Measurements from ENCODE around the gene FAM83C.
"Not testable (repeated sequence)": the region's sequence is repeated elsewhere in the genome, so short reads cannot be mapped to it uniquely, and the experiment has no call there.

The FAM83C gene

GRCh38 chr20:35263532-35264341 lies 28.5 kb downstream of the FAM83C start:
- no peaks in the 10 kb centered on the region for H4K20me1 ChIP-seq (ENCODE audit: insufficient read depth, low read length)
- no peak overlapping the region for H2AFZ ChIP-seq (ENCODE audit: low read length)
- no peaks in the 10 kb centered on the region for H3K27me3 ChIP-seq (replicated peaks; ENCODE audit: insufficient read depth, low read length)
- no peaks in the 10 kb centered on the region for H3K9me3 ChIP-seq (replicated peaks; ENCODE audit: insufficient read depth, low read length)
- TF ChIP-seq CTCF (IDR thresholded peaks at IDR 0.05; ENCODE audit: low read length) (no peak), EZH2 (optimal IDR thresholded peaks at IDR 0.05; ENCODE audit: low read depth, low read length) (no peak), EZH2phosphoT487 (IDR thresholded peaks at IDR 0.05; ENCODE audit: low read length) (no peak)
- no peak for DNase-seq
- H3K9ac ChIP-seq (ENCODE audit: low read length), result no peak overlapping the region
- H3K4me1 ChIP-seq (ENCODE audit: low read length), result no peaks in the 10 kb centered on the region
- H3K4me3 ChIP-seq (ENCODE audit: low read length), result no peak overlapping the region
- no peaks in the 10 kb centered on the region for H3K79me2 ChIP-seq (ENCODE audit: low read length)
- no peaks in the 10 kb centered on the region for H3F3A ChIP-seq (ENCODE audit: insufficient read depth, low read length)
- no peak overlapping the region for H3K4me2 ChIP-seq (ENCODE audit: low read depth, low read length)
- H3K27ac ChIP-seq (ENCODE audit: low read length), result no peak overlapping the region
- H3K9me2 ChIP-seq (replicated peaks; ENCODE audit: insufficient read depth, low read length), result no peaks in the 10 kb centered on the region
- no peaks in the 10 kb centered on the region for H3K36me3 ChIP-seq (replicated peaks; ENCODE audit: insufficient read depth, low read length)

- not testable (repeated sequence) for H3K27me3 ChIP-seq (replicated peaks; ENCODE audit: insufficient read depth, low read length); DNase-seq; H3K9ac ChIP-seq (ENCODE audit: low read length); H3K4me3 ChIP-seq (ENCODE audit: low read length); H3K4me1 ChIP-seq (ENCODE audit: low read length); H3K9me2 ChIP-seq (replicated peaks; ENCODE audit: insufficient read depth, low read length); H3K27ac ChIP-seq (ENCODE audit: low read length); H3K9me3 ChIP-seq (replicated peaks; ENCODE audit: insufficient read depth, low read length); H3K79me2 ChIP-seq (ENCODE audit: low read length); H2AFZ ChIP-seq (ENCODE audit: low read length); H3K4me2 ChIP-seq (ENCODE audit: low read depth, low read length); H3K36me3 ChIP-seq (replicated peaks; ENCODE audit: insufficient read depth, low read length); H4K20me1 ChIP-seq (ENCODE audit: insufficient read depth, low read length); H3F3A ChIP-seq (ENCODE audit: insufficient read depth, low read length)
Measured at GRCh38 chr20:35262731-35263531, 29.3 kb downstream of the FAM83C start.

GRCh38 chr20:35262321-35262720 lies 29.9 kb downstream of the FAM83C start:
- H3K4me2 ChIP-seq (ENCODE audit: low read depth, low read length); H3K9me3 ChIP-seq (replicated peaks; ENCODE audit: insufficient read depth, low read length); H3K27ac ChIP-seq (ENCODE audit: low read length); H3K9ac ChIP-seq (ENCODE audit: low read length); H3K36me3 ChIP-seq (replicated peaks; ENCODE audit: insufficient read depth, low read length); H3K27me3 ChIP-seq (replicated peaks; ENCODE audit: insufficient read depth, low read length); H4K20me1 ChIP-seq (ENCODE audit: insufficient read depth, low read length); H2AFZ ChIP-seq (ENCODE audit: low read length); H3K9me2 ChIP-seq (replicated peaks; ENCODE audit: insufficient read depth, low read length); DNase-seq; H3F3A ChIP-seq (ENCODE audit: insufficient read depth, low read length); H3K4me1 ChIP-seq (ENCODE audit: low read length); H3K4me3 ChIP-seq (ENCODE audit: low read length); H3K79me2 ChIP-seq (ENCODE audit: low read length): not testable (repeated sequence)

GRCh38 chr20:35260426-35260825 lies 31.8 kb downstream of the FAM83C start:
- Histone ChIP-seq H3K9me3 (replicated peaks; ENCODE audit: insufficient read depth, low read length) (no peaks in the 10 kb centered on the region), H2AFZ (ENCODE audit: low read length) (no peak overlapping the region), H3K4me3 (ENCODE audit: low read length) (no peak overlapping the region), H3K4me2 (ENCODE audit: low read depth, low read length) (no peak overlapping the region), H3K36me3 (replicated peaks; ENCODE audit: insufficient read depth, low read length) (no peaks in the 10 kb centered on the region), H3K27ac (ENCODE audit: low read length) (no peak overlapping the region), H3K9ac (ENCODE audit: low read length) (no peak overlapping the region), H3K9me2 (replicated peaks; ENCODE audit: insufficient read depth, low read length) (no peaks in the 10 kb centered on the region), H3F3A (ENCODE audit: insufficient read depth, low read length) (no peaks in the 10 kb centered on the region), H3K79me2 (ENCODE audit: low read length) (no peaks in the 10 kb centered on the region), H3K27me3 (replicated peaks; ENCODE audit: insufficient read depth, low read length) (no peaks in the 10 kb centered on the region), H3K4me1 (ENCODE audit: low read length) (no peaks in the 10 kb centered on the region), H4K20me1 (ENCODE audit: insufficient read depth, low read length) (no peaks in the 10 kb centered on the region)
- no peak for DNase-seq
- TF ChIP-seq EZH2phosphoT487 (IDR thresholded peaks at IDR 0.05; ENCODE audit: low read length) (no peak), EZH2 (optimal IDR thresholded peaks at IDR 0.05; ENCODE audit: low read depth, low read length) (no peak), CTCF (IDR thresholded peaks at IDR 0.05; ENCODE audit: low read length) (no peak)

Data from MM.1S (cell line).